Ascending aorta (tissue), 2 donors: Measurements from ENCODE around the gene RNU5B-1. TPM values are rescaled to one million over a fixed set of nuclear protein-coding genes. Genes with fewer than 3 reads are reported as not detected.
"Not testable (repeated sequence)": the region's sequence is repeated elsewhere in the genome, so short reads cannot be mapped to it uniquely, and the experiment has no call there.

Source experiments
- DNase-seq, 2 donors: peaks; one replicate each; pipeline ENCODE4 v3.0.0-alpha.2; 2019; ENCODE audit warnings: low spot score in 2 of 2
- H3K27ac ChIP-seq, 2 donors: fragments of 200-600 bp; sonication (generic); one replicate each; pipeline ENCODE4 v1.5.1; 2016 to 2017; ENCODE audit warnings: mild to moderate bottlenecking in 1 of 2
- H3K27me3 ChIP-seq: fragments of 200-600 bp; sonication (generic); one replicate; pipeline ENCODE4 v1.5.1; 2017
- H3K36me3 ChIP-seq, 2 donors: fragments of 200-600 bp; sonication (generic); one replicate each; pipeline ENCODE4 v1.5.1; 2016
- H3K4me1 ChIP-seq, 2 donors: fragments of 200-600 bp; sonication (generic); one replicate each; pipeline ENCODE4 v1.5.1; 2016 to 2017; ENCODE audit warnings: mild to moderate bottlenecking in 1 of 2
- H3K4me3 ChIP-seq, 2 donors: fragments of 200-600 bp; sonication (generic); one replicate each; pipeline ENCODE4 v1.5.1; 2016 to 2017; ENCODE audit warnings: mild to moderate bottlenecking in 1 of 2
- H3K9me3 ChIP-seq, 2 donors: fragments of 200-600 bp; sonication (generic); one replicate each; pipeline ENCODE4 v1.5.1; 2016
- intact Hi-C: fragments of 100-400 bp; cut with DNase I; formaldehyde crosslinking; loops from one replicate; pipeline ENCODE4 v1.15.1; 2023
- total RNA-seq: library from RNA; depleted of rRNA; stranded (reverse); fragments of >200 nt; gene quantifications from one replicate; pipeline ENCODE4 v1.1.0, GENCODE V29; 2016
- TF ChIP-seq, protein P1 (sequence below), 3 experiments: fragments of 200-600 bp in 2 of 3; fragments of 450-650 bp in 1 of 3; sonication (generic) in 2 of 3; IDR thresholded peaks; one replicate each; pipeline ENCODE4 v1.5.1; 2016 to 2019; ENCODE audit warnings: antibody characterized with exemption in 3 of 3, mild to moderate bottlenecking in 1 of 3, moderate library complexity in 1 of 3

RNU5B-1 gene
- total RNA-seq, 1 donor from 2014 or later = not detected

DNA sequence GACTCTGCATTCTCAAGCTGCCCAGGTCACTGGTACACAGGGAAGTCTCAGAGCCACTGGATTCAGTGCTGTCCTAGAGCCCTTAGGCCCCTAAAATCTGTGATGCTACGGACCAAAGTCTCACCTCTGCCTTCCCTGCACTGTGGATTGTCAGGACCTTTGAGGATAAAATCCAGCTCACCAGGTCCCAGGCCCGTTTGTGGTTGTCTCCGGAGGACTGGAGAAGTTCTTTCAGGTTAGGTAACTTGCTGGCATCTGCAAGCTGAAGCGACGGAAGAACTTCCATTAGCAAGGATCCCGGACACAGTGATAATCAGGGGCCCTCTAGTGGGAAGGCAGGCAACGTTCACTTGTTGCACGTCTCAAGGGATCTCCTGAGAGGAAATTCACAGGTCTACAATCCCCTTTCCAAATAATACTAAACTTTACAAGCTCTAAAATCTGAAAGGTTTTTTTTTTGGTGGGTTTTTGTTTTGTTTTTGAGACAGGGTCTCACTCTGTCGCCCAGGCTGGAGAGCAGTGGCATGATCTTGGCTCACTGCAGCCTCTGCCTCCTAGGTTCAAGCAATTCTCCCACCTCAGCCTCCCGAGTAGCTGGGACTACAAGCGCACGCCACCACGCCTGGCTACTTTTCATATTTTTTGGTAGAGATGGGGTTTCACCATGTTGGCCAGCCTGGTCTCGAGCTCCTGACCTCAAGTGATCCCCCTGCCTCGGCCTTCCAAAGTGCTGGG, 33.5 kb upstream of the RNU5B-1 start:
- H3K4me1 ChIP-seq = not testable (repeated sequence)
- peak in 1 of 2 donors; percentile 77 for DNase-seq

DNA sequence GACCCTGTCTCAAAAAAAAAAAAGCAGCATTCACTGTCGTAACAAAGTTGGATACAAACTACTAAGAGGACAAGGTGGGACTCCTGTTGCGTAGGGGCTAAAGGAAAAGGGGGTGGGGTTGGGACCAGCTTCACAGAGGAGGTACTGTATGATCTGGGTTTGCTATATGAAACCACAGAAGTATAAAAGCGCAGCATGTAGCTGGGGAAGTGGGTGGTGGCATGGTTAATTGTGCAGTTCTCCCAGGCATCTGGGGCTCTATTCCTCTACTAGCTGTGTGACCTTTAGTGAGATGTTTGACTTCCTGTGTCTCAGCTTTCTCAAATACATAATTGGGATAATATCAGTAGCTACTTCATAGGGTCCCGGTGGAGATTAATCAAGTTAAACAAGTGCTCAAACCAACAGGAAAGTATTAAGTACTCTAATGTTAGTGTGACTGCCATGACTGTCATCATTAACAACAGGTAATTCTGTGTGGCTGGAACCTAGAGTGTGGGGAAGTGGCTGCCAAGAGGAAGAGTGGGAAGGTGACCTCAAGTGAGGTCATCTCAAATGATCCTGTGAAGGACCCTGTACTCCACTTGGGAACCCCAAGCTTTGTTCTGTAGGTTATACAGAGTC, 29.3 kb upstream of the RNU5B-1 start:
- Histone ChIP-seq H3K27me3 (no peaks in the 10 kb centered on the region), H3K36me3 (peaks cover 0 to 1% of the 10 kb centered on the region in 2 donors), H3K4me1 (no peaks in the 10 kb centered on the region), H3K27ac (no peak overlapping the region), H3K4me3 (no peak overlapping the region), H3K9me3 (no peaks in the 10 kb centered on the region)
- intact Hi-C loops = loop anchor here (10.0 kb wide), 1 partner anchor 240 kb away; no protein-coding TSS in a partner anchor
- no peak for DNase-seq
- TF ChIP-seq, protein P1, sequence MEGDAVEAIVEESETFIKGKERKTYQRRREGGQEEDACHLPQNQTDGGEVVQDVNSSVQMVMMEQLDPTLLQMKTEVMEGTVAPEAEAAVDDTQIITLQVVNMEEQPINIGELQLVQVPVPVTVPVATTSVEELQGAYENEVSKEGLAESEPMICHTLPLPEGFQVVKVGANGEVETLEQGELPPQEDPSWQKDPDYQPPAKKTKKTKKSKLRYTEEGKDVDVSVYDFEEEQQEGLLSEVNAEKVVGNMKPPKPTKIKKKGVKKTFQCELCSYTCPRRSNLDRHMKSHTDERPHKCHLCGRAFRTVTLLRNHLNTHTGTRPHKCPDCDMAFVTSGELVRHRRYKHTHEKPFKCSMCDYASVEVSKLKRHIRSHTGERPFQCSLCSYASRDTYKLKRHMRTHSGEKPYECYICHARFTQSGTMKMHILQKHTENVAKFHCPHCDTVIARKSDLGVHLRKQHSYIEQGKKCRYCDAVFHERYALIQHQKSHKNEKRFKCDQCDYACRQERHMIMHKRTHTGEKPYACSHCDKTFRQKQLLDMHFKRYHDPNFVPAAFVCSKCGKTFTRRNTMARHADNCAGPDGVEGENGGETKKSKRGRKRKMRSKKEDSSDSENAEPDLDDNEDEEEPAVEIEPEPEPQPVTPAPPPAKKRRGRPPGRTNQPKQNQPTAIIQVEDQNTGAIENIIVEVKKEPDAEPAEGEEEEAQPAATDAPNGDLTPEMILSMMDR (IDR thresholded peaks at IDR 0.05) = no peak

More for the DNA sequence above, 33.5 kb upstream of the RNU5B-1 start:
- TF ChIP-seq, protein P1 (IDR thresholded peaks at IDR 0.05) = peak; percentile 38 to 60 (median 55)
- not testable (repeated sequence) for H3K27ac ChIP-seq, H3K4me3 ChIP-seq, H3K27me3 ChIP-seq, H3K9me3 ChIP-seq
- intact Hi-C loops = loop anchor here (10.0 kb wide), 1 partner anchor 236 kb away; no protein-coding TSS in a partner anchor
- peaks cover 12 to 19% of the 10 kb centered on the region in 2 donors for H3K36me3 ChIP-seq

DNA sequence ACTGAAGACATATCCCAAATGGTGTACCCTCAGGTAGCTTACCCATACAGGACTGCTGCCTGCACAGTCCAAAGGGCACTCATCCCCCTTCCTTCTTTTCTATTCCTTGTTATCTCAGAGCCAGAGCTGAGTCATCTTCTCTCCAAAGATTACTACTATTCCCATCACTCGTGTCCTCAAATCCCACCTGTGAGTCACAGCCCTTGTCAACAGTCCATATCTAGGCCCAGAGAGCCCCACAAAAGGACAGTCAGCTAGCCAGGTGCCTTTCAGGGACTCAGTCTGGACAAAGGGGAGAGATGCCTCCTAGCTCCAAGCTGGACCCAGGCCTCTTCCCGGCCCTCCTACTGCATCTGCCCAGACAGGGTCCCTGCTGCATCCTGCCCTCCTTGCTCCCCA, 28.8 kb upstream of the RNU5B-1 start:
- DNase-seq = no peak
- TF ChIP-seq, protein P1 (IDR thresholded peaks at IDR 0.05) = no peak
- Histone ChIP-seq H3K27ac (no peak overlapping the region), H3K4me1 (no peaks in the 10 kb centered on the region), H3K27me3 (no peaks in the 10 kb centered on the region), H3K4me3 (no peak overlapping the region), H3K9me3 (no peaks in the 10 kb centered on the region), H3K36me3 (no peaks in the 10 kb centered on the region)
- intact Hi-C loops = loop anchor here (10.0 kb wide), 1 partner anchor 241 kb away; no protein-coding TSS in a partner anchor

DNA sequence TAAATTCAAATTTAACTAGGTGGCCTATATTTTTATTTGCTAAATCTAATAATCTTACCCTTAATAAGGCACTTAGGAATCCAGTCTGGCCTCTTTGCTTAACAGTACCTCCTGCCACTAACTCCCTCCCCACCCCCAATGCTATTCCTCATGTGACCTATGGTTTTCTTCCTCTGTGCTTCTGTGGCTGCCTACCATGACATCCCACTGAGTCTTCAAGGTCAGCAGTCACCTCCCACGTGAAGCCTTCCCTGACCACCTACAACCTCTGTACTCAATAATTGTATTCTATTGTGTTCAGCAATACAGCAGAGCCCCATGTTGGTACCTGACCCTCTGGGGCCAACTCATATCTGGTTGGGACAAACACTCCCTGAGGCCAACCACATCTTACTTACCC, 27.5 kb upstream of the RNU5B-1 start:
- H3K27me3 ChIP-seq = no peaks in the 10 kb centered on the region
- DNase-seq = no peak
- intact Hi-C loops = loop anchor here (10.0 kb wide), 1 partner anchor 242 kb away; no protein-coding TSS in a partner anchor
- no peaks in the 10 kb centered on the region for H3K9me3 ChIP-seq
- TF ChIP-seq, protein P1 (IDR thresholded peaks at IDR 0.05) = no peak
- H3K4me1 ChIP-seq = no peaks in the 10 kb centered on the region
- H3K4me3 ChIP-seq = no peak overlapping the region
- no peak overlapping the region for H3K27ac ChIP-seq
- H3K36me3 ChIP-seq = no peaks in the 10 kb centered on the region

DNA sequence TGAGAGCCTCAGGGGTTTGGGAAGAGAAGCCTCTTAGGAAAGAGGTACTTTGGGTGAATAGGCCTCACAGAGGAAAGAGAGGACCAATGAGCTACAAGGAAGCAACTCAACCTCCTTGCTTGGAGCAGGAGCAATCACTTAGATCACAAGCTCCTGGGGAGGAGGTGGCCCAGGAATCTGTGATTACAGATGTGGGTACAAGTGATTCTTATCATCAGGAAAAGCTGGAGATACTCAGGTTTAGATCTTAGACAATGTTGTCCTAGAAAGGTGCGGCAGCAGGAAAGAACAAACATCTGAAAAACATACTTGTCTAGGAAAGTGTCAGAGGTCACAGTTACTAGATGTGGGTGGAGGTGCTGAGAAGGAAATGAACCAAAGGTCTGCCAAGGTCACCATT, 26.0 kb upstream of the RNU5B-1 start:
- Histone ChIP-seq H3K4me3 (no peak overlapping the region), H3K36me3 (no peaks in the 10 kb centered on the region), H3K4me1 (peaks cover 0 to 3% of the 10 kb centered on the region in 2 donors), H3K27ac (no peak overlapping the region), H3K9me3 (no peaks in the 10 kb centered on the region), H3K27me3 (no peaks in the 10 kb centered on the region)
- DNase-seq = no peak
- intact Hi-C loops = loop anchor here (10.0 kb wide), 1 partner anchor 244 kb away; no protein-coding TSS in a partner anchor
- TF ChIP-seq, protein P1 (IDR thresholded peaks at IDR 0.05) = no peak
